COLO668 (cell line): ENCODE data around the gene KRTAP10-4.
"Not testable (repeated sequence)": the region's sequence is repeated elsewhere in the genome, so short reads cannot be mapped to it uniquely, and the experiment has no call there.

Experiments
- DNase-seq: peaks from one replicate; lab custom pipeline; 2025; ENCODE audit not compliant: unreplicated experiment; lab: John Stamatoyannopoulos, UW

KRTAP10-4 gene, protein sequence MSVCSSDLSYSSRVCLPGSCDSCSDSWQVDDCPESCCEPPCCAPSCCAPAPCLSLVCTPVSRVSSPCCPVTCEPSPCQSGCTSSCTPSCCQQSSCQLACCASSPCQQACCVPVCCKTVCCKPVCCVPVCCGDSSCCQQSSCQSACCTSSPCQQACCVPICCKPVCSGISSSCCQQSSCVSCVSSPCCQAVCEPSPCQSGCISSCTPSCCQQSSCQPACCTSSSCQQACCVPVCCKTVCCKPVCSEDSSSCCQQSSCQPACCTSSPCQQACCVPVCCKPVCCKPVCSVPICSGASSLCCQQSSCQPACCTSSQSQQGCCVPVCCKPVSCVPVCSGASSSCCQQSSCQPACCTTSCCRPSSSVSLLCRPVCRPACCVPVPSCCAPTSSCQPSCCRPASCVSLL

DNA sequence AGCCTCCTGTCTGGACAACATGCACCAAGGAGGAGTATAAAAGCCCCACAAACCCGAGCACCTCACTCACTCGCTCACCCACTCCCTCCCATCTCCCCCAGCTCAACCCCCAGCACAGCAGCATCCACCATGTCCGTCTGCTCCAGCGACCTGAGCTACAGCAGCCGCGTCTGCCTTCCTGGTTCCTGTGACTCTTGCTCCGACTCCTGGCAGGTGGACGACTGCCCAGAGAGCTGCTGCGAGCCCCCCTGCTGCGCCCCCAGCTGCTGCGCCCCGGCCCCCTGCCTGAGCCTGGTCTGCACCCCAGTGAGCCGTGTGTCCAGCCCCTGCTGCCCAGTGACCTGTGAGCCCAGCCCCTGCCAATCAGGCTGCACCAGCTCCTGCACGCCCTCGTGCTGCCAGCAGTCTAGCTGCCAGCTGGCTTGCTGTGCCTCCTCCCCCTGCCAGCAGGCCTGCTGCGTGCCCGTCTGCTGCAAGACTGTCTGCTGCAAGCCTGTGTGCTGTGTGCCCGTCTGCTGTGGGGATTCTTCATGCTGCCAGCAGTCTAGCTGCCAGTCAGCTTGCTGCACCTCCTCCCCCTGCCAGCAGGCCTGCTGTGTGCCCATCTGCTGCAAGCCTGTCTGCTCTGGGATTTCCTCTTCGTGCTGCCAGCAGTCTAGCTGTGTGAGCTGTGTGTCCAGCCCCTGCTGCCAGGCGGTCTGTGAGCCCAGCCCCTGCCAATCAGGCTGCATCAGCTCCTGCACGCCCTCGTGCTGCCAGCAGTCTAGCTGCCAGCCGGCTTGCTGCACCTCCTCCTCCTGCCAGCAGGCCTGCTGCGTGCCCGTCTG, at the start of gene KRTAP10-4:
Gene KRTAP10-4 (plus strand): TSS at position 100 of the 827 bp plus-strand sequence. CDS start 30 bp downstream, at position 130.
- DNase-seq = not testable (repeated sequence)

DNA sequence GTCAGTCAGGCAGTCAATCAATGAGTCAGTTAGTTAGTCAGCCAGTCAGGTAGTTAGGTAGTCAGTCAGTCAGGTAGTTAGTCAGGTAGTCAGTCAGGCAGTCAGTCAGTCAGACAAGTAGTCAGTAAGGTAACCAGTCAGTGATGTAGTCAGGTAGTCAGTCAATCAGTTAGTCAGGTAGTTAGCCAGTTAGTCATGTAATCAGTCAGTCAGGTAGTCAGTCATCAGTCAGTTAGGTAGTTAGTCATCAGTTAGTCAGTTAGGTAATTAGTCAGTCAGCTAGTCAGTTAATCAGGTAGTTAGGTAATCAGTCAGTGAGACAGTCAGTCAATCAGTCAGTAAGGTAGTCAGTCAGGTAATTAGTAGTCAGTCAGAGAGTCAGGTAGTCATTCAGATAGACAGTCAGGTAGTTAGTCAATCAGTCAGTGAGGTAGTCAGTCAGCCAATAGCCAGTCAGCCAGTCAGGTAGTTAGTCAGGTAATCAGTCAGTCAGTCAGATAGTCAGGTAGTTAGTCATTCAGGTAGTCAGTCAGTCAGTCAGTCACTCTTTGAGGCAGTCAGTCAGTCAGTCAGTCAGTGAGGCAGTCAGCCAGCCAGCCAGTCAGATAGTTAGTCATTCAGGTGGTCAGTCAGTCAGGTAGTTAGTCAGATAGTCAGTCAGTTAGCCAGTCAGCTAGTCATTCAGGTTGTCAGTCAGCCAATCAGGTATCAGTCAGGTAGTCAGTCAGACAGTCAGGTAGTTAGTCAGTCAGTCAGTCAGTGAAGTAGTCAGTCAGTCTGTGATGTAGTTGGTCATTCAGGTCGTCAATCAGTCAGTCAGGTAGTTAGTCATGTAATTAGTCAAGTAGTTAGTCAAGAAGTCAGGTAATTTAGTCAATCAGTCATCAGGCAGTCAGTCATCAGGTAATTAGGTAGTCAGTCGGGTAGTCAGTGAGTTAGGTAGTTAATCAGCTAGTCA, 48.8 kb upstream of the KRTAP10-4 start:
- no peak for DNase-seq

DNA sequence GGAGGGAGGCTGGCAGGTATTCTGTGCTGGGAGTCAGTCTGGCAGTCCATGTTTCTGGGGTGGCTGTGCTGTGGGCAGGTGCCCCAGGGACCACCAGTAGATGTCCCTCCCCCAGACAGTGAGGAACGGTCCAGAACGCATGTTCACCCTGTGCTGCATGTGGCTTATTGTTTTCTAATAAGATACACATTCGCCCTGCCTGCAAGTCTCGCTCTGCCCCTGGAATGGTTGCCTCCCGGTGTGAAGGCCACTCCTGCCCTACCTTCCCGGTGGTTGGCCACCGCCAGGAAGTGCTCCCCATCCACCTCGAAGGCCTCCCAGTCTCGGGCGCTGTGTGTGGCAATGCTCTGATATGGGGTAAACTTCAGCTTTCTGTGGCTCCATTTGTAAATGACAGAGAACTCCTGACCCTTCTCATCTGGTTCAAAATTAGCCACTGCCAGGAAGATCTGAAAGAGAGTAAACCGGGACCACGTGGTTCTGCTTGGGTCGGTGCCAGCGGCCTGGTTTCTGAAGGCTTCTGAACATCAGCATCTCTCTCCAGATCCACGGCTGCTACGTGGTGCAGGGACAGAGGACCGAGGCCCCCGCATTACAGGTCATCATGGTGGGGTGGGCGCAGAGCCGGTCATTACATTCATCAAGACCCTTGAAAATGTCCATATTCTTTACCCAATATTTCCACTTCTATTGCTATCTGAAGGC, 48.0 kb upstream of the KRTAP10-4 start:
- DNase-seq = no peak

DNA sequence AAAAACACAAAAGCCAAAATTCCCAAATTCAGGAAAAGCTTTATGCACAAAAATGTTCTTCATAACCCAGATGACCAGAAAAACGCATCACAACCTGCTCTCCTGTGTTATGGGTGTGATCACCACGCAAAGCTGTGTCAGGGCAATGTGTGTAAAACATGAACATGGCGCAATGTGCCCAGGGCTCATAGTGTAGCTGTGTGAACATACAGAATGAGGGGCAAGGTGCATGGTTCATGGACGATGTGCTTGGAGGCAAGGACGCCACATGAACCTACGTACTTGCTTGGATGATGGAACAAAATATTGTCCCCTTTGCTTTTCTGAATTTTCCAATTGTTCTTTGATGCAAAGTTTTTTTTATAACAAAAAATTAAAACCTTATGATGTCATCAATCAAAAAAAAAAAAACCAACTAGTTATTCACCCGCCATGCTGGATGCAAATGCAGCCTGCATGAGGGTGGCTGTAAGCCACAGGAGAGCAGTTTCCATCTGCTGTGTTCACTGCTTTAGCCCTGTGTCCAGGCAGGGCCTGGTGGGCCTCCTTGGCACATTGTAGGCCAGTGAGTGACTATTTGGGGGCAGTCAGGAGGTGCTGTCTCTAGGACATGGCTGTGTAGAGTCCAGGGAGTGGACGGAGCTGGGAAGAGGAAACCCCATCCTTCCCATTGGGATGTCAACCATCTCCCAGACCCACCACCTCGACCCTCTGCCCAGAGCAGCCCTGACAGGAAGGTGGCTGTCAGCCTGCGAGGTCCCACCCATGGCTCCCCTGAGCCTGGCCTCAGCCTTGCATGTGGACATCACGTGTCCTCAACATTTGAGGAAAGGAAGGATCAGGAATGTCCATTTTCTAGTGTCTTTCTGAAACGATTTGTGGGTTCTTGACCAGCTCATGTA, 47.2 kb upstream of the KRTAP10-4 start:
- no peak for DNase-seq

DNA sequence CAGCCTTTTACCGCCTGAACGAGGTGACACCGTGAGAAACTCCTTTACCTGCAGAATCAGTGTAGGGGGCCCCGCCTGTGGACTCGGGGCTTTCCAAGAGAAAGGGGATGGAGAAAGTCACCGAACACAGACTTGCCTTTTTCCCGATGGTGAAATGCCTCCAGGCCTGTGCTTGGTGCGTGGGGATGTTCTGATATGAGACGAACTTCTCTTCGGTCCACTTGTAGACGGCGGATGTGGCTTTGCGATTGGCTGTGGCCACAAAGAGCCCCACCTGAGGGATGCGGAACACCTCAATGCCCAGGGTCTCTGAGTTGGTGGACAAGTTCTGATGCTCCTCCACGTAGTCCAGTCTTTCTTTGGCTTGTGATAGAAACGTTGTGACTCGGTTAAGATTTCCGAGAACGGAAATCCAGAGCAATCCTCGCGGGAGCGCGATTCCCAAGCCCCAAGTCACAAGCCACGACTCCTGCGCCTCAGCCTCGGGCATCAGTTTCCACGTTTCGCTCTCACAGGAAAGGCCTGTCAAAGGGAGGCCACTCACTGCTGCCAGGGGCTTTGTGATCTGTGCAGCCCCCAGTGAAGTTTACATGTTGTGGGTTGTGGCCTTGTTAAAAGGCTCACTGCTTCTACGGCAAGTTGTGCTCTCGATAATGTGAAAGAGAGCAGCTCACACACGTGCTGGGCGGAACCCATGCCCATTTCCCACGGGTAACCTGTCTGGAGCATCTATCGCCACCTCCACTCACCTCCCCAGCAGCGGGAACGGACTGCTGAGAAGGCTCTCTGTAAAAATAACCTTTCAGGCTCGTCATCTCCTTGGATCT, 46.2 kb upstream of the KRTAP10-4 start:
- no peak for DNase-seq

DNA sequence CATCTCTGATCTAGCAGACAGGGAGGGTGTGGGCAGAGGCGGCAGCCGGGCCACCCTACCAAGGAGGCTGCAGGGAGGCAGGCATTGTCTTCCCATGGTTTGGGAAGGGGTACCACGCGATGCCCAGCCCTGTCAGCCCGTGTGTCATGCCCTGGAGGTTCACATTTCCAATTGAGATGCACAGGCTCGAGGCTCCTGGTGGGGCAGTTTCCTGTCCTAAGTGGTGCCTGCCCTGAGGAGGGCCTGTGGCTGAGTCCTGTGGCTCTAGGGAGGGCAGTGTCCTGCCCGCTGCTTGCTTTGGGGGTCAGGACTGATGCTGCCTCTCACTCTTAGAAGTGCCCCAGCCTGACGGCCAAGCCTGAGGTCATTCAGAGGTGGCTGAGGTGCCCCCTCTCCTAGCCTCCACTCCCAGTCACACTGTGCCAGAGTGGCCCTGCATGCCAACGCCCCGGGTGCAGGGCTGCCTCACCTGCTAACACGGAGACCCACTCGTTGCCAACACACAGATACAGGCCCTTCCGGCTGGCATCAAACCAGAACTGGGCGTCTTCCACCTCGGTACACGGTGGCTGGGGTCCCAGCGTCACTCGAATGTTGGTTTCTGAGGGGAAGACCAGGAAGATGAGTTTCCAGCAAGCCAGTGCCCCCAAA, 45.4 kb upstream of the KRTAP10-4 start:
- DNase-seq = no peak

DNA sequence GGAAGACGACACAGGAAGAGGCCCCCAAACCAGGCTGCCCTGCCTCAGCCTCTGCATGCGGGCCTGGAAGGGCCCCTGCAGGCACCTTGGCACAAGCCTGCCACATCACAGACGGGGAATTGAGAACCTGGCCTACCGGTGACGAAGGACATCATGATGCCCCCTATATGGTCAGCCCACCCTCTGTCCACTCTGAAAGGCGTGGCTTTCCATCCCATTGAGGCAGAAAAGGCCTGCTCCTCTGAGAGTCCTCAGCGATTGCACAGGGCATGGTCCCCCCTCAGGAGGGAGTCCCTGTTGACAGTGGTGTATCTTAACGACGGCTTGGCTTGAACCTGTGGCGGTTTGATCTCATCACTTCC, 44.9 kb upstream of the KRTAP10-4 start:
- no peak for DNase-seq

DNA sequence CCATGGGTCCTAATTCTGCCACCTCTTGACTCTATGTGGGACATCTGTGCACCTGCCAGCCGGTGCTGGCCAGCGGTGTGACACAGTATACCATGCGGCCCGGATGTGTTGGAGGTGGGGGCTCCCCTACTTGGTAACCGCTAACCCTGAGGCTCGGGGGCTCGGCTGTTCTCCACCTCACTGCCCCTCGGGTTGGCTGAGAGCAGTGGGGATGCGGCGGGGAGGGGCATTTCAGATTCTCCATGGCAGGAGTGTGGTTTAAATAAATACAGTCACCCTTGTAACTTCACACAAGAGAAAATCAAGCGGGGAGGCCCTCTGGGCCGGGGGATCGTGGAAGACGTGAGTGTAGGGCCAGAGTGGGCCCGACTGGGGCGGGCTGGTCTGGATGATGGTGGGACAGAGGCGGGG, 44.5 kb upstream of the KRTAP10-4 start:
- DNase-seq = no peak

DNA sequence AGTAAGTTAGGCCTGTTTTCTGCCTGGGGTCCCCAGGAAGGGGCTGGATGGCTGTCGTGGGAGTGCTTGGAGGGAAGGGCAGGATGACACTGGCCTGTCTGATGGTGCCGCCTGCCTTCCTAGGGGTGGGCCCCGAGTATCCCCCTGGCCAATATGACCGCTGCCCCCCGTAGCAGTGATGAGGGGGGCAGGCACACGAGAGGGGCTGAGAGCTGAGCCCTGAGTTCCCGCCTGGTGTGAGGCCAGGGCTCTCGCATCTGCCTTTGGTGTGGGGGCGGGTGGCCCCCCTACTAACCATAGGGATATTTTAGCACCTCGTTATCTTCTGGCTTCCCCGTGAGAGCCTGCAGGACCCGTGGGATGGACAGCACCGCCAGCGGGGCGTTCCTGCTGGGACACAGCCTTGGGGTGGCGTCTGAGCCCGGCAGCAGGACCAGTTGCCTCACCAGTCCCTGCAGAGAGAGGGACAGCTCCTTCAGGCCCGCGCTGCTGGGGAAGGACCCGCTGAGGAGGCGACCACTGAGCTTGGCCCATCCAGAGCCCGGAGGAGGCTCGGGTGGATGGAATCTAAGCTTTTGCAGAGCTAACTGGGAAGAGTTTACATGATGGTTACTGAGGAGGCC, 43.9 kb upstream of the KRTAP10-4 start:
- DNase-seq = no peak

DNA sequence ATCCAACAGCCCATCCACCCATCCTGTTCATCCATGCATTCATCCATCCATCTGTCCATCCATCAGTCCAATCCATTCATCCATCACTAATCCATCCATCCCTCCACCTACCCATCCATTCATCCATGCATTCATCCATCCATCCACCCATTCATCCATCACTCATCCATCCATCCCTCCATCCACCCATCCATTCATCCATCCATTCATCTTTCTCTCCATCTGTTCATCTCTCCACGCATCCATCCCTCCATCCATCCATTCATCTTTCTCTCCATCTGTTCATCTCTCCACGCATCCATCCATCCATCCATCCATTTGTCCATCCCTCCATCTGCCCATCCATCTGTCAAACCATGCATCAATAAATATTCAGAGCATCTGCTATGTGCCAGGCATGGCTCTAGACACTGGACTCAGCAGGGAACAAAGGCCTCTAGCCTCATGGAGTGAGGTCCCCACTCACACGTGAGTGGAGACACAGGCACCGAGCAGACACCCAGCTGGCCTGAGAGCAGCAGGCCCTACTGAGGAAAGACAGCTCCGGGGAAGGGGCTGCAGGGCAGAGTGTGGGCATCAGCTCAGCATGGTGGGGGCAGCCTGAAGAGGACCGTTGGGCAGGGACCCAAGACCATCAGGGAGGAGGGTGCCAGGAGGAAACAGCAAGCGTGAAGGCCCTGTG, 43.2 kb upstream of the KRTAP10-4 start:
- no peak for DNase-seq

DNA sequence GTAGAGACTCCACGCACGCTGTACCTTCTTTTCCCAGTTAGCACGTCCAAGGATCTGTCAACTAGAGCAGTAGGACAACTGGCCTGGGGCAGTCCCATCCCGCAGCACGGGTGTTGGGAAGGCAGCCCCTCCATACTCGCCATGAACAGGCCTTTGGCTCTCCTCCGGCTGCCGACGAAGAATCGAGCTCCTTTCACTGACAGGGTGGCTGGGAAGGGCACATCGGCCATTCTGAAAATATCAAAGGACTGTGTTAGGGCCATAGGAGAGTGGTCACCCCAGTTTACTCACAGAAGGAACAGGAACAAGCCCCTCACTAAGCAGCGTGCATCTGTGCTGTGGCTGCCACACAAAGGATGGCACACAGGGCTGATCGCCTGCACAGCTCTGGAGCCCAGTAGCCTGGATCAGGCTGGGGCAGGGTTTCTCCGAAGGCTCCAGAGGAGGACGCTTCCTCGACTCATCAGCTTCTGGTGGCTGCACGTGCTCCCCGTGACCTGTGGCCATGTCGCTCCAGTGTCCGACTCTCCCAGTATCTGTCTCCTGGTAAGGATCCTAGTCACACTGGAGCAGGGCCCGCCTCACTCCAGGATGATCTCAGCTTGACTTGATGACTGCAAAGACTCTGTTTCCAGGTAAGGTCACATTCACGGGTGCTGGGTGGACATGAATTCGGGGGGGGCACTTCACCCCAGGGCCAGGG, 42.5 kb upstream of the KRTAP10-4 start:
- no peak for DNase-seq

DNA sequence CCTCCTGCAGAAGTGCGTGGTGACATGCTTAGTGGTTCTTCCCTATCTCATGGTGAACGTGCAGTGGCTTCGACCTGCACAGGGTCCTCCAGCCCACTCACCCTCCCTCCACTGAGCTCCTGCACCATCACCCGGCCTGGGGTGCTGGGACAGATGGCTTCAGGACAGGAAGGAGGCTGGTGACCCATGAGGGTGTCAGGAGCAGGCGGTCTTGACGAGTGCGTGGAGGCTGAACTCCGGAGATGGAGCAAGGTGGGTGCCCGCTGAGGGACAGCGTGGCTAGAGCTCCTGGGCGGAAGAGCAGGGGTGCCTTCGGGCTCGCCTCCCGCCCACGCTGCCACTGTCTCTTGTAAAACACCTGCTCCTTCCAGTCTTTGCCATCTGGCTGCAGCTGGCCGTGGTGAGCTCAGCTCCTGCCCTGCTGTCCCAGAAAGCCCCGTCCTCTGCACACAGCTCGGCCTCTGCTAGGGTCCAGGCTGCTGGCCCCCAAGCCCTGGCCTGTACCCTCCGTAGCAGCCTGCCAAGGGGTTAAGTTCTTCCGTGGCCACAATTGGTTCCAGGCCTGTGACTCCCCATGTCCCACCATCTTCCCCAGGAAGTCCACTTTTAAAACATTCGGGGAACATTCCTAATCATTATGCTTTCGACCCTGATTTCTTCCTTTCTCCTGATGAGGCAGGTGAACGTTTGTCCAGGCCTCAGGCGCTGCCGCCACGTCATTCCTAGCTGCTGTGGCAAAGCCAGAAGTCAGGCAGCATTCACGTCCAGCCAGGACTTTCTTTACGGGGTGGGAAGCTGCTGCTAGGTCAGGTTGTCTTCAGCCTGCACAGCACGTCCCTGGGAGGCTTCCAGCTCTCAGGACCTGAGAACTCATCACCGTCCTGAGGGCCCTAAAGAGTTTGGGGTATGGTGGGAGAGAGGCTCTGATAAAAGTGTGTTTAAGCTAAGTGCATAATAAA, 41.6 kb upstream of the KRTAP10-4 start:
- peak; percentile 43 for DNase-seq

DNA sequence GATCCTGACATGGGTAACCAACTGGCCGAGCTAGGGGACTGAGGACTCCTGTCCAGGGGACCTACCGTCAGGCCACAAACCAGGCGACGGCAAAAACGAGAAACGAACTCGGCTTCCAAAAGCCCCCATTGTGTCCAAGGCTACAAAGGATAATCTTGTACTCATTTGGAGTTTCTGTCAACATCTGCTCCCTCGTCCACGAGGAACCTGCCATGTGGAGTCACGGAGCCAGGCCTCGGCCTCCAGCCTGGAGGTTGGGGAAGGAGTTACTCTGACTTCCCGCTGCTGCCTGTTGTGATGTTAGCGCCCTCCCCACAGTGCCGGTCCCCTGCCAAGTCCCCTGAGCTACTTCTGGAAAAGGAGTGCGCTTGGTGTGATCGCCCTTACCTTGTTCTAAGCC, 40.8 kb upstream of the KRTAP10-4 start:
- DNase-seq = no peak

DNA sequence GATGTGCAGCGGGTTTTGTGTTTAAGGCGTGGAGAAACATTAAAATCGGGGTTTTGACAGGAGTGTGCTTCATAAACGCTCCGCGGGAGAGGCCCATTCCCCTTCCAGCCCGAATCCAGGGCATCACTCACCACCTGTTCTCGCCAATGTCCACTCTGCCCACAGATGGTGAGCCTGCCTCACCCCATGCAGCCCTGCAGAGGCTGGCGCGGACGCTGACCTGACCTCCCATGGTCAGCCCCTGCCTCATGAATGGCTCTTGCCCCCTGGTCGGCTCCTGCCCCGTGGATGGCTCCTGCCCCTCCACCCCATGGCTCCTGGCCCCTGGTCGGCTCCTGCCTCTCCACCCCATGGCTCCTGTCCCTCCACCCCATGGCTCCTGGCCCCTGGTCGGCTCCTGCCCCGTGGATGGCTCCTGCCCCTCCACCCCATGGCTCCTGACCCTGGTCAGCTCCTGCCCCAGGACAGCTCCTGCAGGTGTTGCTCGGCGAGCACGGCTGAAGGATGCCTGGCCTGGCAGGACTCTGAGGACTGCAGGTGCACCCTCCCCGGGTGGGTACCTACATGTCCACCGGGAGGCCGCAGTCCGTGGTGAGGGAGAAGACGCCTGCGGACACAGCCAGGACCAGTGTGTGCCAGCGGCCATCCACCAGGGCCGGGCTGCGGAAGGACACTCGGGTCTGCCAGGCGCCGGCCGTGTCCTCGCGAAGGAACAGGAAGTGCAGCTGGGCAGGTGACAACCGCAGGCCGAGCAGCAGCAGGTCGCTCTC, 40.2 kb upstream of the KRTAP10-4 start:
- no peak for DNase-seq
